Left ventricle myocardium inferior (tissue), 1 donor: ENCODE data around the gene TARM1. TPM values are rescaled to one million over a fixed set of nuclear protein-coding genes. Genes with fewer than 3 reads are reported as not detected.

Source experiments
- DNase-seq: peaks from one replicate; pipeline ENCODE4 v3.0.0-alpha.2; 2020
- H3K27ac ChIP-seq: fragments of 200-600 bp; replicated peaks from 2 replicates; pipeline ENCODE4 v1.8.0; 2021
- H3K27me3 ChIP-seq: fragments of 200-600 bp; 2 replicates; pipeline ENCODE4 v1.8.0; 2021; ENCODE audit warnings: low read depth
- H3K36me3 ChIP-seq: fragments of 200-600 bp; 2 replicates; pipeline ENCODE4 v1.8.0; 2021
- H3K4me1 ChIP-seq: fragments of 200-600 bp; 2 replicates; pipeline ENCODE4 v1.8.0; 2021
- H3K4me3 ChIP-seq: fragments of 200-600 bp; 2 replicates; pipeline ENCODE4 v1.8.0; 2021; ENCODE audit warnings: mild to moderate bottlenecking, moderate library complexity
- H3K9me3 ChIP-seq: fragments of 200-600 bp; replicated peaks from 2 replicates; pipeline ENCODE4 v1.8.0; 2021
- intact Hi-C: fragments of 100-400 bp; cut with micrococcal nuclease; formaldehyde crosslinking; loops from one replicate; pipeline ENCODE4 v1.11.0; 2022
- total RNA-seq: library from RNA; stranded (reverse); fragmentation: NEBNext Ultra II Directional; extraction: Animal tissue kit (Norgen Biotek cat#: 25700); gene quantifications from one replicate; pipeline ENCODE4 v1.2.1, GENCODE V29; 2021
- TF ChIP-seq, protein P1 (sequence below): fragments of 200-600 bp; IDR thresholded peaks from 2 replicates; pipeline ENCODE4 v1.8.0; 2021; ENCODE audit warnings: antibody characterized with exemption, mild to moderate bottlenecking, borderline replicate concordance
- donor health status: DM: no; HTN: yes; CAD: no; lungs with severe emphysema.

TARM1 gene
- total RNA-seq, 1 donor from 2014 or later: not detected

DNA sequence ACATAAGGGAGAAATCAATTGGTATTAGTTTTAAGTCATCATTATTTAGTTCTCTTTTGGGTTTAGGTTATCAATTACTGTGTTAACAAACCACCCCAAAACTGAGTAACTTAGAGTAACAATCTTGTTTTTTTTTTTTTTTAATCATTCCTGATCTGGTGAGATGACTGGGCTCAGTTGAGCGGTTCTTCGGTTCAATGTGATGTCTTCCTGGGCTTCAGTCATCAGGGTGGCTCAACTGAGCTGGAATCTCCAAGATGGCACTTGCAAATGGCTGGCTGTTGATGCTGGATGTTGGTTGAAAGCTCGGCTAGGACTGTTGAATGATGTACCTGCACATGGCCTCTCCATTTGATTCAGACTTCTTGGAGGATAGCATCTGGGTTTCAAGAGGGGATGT lies 3.2 kb upstream of the TARM1 start:
- TF ChIP-seq, protein P1, sequence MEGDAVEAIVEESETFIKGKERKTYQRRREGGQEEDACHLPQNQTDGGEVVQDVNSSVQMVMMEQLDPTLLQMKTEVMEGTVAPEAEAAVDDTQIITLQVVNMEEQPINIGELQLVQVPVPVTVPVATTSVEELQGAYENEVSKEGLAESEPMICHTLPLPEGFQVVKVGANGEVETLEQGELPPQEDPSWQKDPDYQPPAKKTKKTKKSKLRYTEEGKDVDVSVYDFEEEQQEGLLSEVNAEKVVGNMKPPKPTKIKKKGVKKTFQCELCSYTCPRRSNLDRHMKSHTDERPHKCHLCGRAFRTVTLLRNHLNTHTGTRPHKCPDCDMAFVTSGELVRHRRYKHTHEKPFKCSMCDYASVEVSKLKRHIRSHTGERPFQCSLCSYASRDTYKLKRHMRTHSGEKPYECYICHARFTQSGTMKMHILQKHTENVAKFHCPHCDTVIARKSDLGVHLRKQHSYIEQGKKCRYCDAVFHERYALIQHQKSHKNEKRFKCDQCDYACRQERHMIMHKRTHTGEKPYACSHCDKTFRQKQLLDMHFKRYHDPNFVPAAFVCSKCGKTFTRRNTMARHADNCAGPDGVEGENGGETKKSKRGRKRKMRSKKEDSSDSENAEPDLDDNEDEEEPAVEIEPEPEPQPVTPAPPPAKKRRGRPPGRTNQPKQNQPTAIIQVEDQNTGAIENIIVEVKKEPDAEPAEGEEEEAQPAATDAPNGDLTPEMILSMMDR: no peak
- intact Hi-C loops: no loop called here
- no peak for DNase-seq
- peaks cover 31% of the 10 kb centered on the region for H3K9me3 ChIP-seq
- peaks cover 15% of the 10 kb centered on the region for H3K27me3 ChIP-seq
- H3K4me1 ChIP-seq: no peaks in the 10 kb centered on the region
- no peak overlapping the region for H3K27ac ChIP-seq
- H3K36me3 ChIP-seq: no peaks in the 10 kb centered on the region
- no peak overlapping the region for H3K4me3 ChIP-seq

DNA sequence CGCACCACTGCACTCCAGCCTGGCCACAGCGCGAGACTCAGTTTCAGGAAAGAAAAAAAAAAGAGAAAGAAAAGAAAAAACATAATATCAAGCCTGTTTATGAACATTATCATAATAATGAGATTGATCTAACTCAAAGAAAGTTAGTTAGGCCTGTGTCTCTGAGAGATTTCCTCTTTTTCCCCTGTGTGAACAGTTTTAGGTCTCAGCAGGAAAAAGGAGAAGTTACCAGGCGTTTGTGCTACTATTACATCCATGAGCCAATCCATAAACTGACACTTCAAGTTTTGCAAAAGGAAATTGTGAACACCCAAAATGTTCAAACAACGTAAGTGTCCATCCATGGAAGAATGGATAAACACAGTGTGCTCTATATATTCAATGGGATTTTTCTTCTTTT lies 3.8 kb downstream of the TARM1 start:
- TF ChIP-seq, protein P1: no peak
- intact Hi-C loops: no loop called here
- H3K4me1 ChIP-seq: no peaks in the 10 kb centered on the region
- no peak for DNase-seq
- H3K27me3 ChIP-seq: peaks cover 31% of the 10 kb centered on the region
- H3K9me3 ChIP-seq: peaks cover 33% of the 10 kb centered on the region
- H3K4me3 ChIP-seq: no peak overlapping the region
- no peak overlapping the region for H3K27ac ChIP-seq
- H3K36me3 ChIP-seq: no peaks in the 10 kb centered on the region

DNA sequence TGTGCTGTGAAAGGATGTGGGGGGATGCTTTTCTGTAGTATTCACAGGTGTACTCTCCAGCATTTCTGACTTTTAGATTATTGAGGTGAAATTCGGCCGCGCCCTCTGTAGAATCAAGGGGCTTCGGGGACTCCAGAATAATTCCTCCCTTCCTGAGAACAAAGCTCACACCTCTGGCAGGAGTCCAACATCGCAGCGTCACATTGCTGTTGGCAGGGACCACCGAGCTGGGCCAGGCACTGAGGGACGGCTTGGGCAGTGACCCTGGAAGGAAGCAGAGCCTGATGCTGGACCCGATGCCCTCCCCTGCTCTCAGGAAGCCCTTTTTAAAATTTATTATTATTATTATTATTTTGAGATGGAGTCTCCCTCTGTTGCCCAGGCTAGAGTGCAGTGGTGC lies 6.3 kb downstream of the TARM1 start:
- Histone ChIP-seq H3K27ac (no peak overlapping the region), H3K27me3 (peaks cover 26% of the 10 kb centered on the region), H3K4me3 (no peak overlapping the region), H3K9me3 (peaks cover 24% of the 10 kb centered on the region), H3K4me1 (no peaks in the 10 kb centered on the region), H3K36me3 (no peaks in the 10 kb centered on the region)
- no peak for DNase-seq
- TF ChIP-seq, protein P1: no peak
- intact Hi-C loops: no loop called here

DNA sequence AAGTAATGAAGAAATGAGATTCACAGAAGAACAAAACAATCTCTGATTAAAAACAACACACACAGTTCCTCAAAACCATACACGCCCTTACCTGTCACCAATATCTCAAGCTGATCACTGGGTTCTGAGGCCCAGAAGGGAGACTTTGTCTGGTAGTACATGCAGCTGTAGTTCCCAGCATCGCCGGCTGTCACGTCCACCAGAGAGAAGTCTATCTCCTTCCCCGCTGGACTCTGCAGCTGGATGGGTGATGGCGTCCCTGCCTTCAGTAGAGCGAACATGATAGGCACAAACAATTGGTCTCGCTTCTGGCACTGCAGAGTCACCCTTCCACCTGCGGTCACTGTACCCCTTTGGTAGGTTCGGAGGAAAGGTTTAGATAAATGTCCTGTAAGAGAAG lies 7.3 kb downstream of the TARM1 start:
- H3K27me3 ChIP-seq: peaks cover 28% of the 10 kb centered on the region
- no peak for DNase-seq
- intact Hi-C loops: no loop called here
- H3K4me1 ChIP-seq: no peaks in the 10 kb centered on the region
- peaks cover 29% of the 10 kb centered on the region for H3K9me3 ChIP-seq
- TF ChIP-seq, protein P1: no peak
- no peak overlapping the region for H3K4me3 ChIP-seq
- H3K36me3 ChIP-seq: no peaks in the 10 kb centered on the region
- H3K27ac ChIP-seq: no peak overlapping the region

DNA sequence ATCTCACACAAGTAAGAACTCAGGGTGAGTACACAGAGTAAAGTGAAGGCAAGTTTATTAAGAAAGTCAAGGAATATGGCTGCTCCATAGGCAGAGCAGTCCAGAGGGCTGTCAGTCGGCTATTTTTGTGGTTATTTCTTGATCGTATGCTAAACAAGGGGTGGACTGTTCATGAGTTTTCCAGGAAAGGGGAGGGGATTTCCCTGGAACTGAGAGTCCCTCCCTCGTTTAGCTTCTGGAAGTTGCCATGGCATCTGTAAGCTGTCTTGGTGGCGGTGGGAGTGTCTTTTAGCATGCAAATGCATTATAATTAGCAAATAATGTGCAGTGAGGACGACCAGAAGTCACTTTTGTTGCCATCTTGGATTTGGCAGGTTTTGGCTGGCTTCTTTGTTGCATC lies 11.7 kb downstream of the TARM1 start:
- H3K4me1 ChIP-seq: no peaks in the 10 kb centered on the region
- H3K36me3 ChIP-seq: no peaks in the 10 kb centered on the region
- peaks cover 31% of the 10 kb centered on the region for H3K27me3 ChIP-seq
- no peak overlapping the region for H3K27ac ChIP-seq
- no peak overlapping the region for H3K4me3 ChIP-seq
- intact Hi-C loops: no loop called here
- TF ChIP-seq, protein P1: no peak
- H3K9me3 ChIP-seq: peaks cover 35% of the 10 kb centered on the region
- no peak for DNase-seq
